GM23248 (cell line): ENCODE measurements around the gene SPATS2. TPM values are rescaled to one million over a fixed set of nuclear protein-coding genes. Genes with fewer than 3 reads are reported as not detected.

Experiments
- DNase-seq: peaks from one replicate; pipeline ENCODE4 v3.0.0-alpha.2; 2015
- H2AFZ ChIP-seq: fragments of 200-600 bp; sonication (generic); 2 replicates; pipeline ENCODE4 v1.6.1; 2016; ENCODE audit warnings: antibody characterized with exemption
- H3F3A ChIP-seq: fragments of 200-600 bp; sonication (generic); 2 replicates; pipeline ENCODE4 v1.6.1; 2016; ENCODE audit warnings: mild to moderate bottlenecking, antibody characterized with exemption, mixed run types; ENCODE audit not compliant: insufficient read depth
- H3K27ac ChIP-seq: fragments of 200-600 bp; sonication (generic); 2 replicates; pipeline ENCODE4 v1.5.1; 2016; ENCODE audit warnings: mild to moderate bottlenecking
- H3K27me3 ChIP-seq: fragments of 200-600 bp; sonication (generic); replicated peaks from 2 replicates; pipeline ENCODE4 v1.6.1; 2016; ENCODE audit warnings: mild to moderate bottlenecking; ENCODE audit not compliant: insufficient read depth
- H3K36me3 ChIP-seq: fragments of 200-600 bp; sonication (generic); 2 replicates; pipeline ENCODE4 v1.6.1; 2016; ENCODE audit warnings: low read depth, mild to moderate bottlenecking
- H3K4me1 ChIP-seq: fragments of 200-600 bp; sonication (generic); 2 replicates; pipeline ENCODE4 v1.6.1; 2016; ENCODE audit warnings: mild to moderate bottlenecking; ENCODE audit not compliant: insufficient read depth
- H3K4me2 ChIP-seq: fragments of 200-600 bp; sonication (generic); one replicate; pipeline ENCODE4 v1.6.1; 2016; ENCODE audit warnings: mild to moderate bottlenecking; ENCODE audit not compliant: unreplicated experiment
- H3K4me3 ChIP-seq: fragments of 200-600 bp; sonication (generic); 2 replicates; pipeline ENCODE4 v1.5.1; 2016; ENCODE audit warnings: mild to moderate bottlenecking
- H3K79me2 ChIP-seq: fragments of 200-600 bp; sonication (generic); 2 replicates; pipeline ENCODE4 v1.6.1; 2016; ENCODE audit warnings: mild to moderate bottlenecking; ENCODE audit not compliant: insufficient read depth
- H3K9ac ChIP-seq: fragments of 200-600 bp; sonication (generic); 2 replicates; pipeline ENCODE4 v1.6.1; 2016; ENCODE audit warnings: mild to moderate bottlenecking
- H3K9me2 ChIP-seq: fragments of 200-600 bp; sonication (generic); 2 replicates; pipeline ENCODE4 v1.6.1; 2016; ENCODE audit warnings: mixed run types, mild to moderate bottlenecking, moderate library complexity; ENCODE audit not compliant: insufficient read depth
- H3K9me3 ChIP-seq: fragments of 200-600 bp; sonication (generic); one replicate; pipeline ENCODE4 v1.6.1; 2017; ENCODE audit warnings: low read depth
- H4K20me1 ChIP-seq: fragments of 200-600 bp; sonication (generic); 2 replicates; pipeline ENCODE4 v1.6.0; 2016; ENCODE audit not compliant: insufficient read depth
- EZH2 ChIP-seq: fragments of 200-600 bp; sonication (generic); IDR thresholded peaks from 2 replicates; pipeline ENCODE4 v1.6.1; 2018; ENCODE audit warnings: antibody characterized with exemption, mild to moderate bottlenecking; ENCODE audit not compliant: insufficient read depth, poor library complexity, severe bottlenecking
- EZH2phosphoT487 ChIP-seq: fragments of 200-600 bp; sonication (generic); IDR thresholded peaks from 2 replicates; pipeline ENCODE4 v1.6.1; 2018; ENCODE audit warnings: antibody characterized with exemption, moderate library complexity, mild to moderate bottlenecking, low read depth; ENCODE audit not compliant: insufficient read depth
- WGBS, 2 experiments: methylation state at CpG; one replicate each; pipeline ENCODE4 v1.1.6; 2015 to 2017; ENCODE audit warnings: low lambda C conversion rate in 2 of 2, low coverage in 1 of 2; ENCODE audit errors: missing lambda C conversion rate in 2 of 2; 5-methylcytosine and 5-hydroxymethylcytosine counted together
- in situ Hi-C: fragments of 300-500 bp; cut with MboI; formaldehyde crosslinking; loops from 2 replicates; pipeline ENCODE4 v1.15.0; 2020
- polyA plus RNA-seq: library from polyadenylated mRNA; unstranded; fragments of >200 nt; fragmentation: Nextera tagmentation; extraction: Ambion mirVana; gene quantifications from 2 replicates; pipeline ENCODE4 v1.2.1, GENCODE V29; 2016
- total RNA-seq: library from RNA; depleted of rRNA; stranded (reverse); fragments of >200 nt; shearing (Covaris generic); gene quantifications from 2 replicates; pipeline ENCODE4 v1.2.3, GENCODE V29; 2014

SPATS2 gene
- total and polyA plus RNA-seq, 2 experiments from 2014 or later = 22.3 to 25.0 TPM

DNA sequence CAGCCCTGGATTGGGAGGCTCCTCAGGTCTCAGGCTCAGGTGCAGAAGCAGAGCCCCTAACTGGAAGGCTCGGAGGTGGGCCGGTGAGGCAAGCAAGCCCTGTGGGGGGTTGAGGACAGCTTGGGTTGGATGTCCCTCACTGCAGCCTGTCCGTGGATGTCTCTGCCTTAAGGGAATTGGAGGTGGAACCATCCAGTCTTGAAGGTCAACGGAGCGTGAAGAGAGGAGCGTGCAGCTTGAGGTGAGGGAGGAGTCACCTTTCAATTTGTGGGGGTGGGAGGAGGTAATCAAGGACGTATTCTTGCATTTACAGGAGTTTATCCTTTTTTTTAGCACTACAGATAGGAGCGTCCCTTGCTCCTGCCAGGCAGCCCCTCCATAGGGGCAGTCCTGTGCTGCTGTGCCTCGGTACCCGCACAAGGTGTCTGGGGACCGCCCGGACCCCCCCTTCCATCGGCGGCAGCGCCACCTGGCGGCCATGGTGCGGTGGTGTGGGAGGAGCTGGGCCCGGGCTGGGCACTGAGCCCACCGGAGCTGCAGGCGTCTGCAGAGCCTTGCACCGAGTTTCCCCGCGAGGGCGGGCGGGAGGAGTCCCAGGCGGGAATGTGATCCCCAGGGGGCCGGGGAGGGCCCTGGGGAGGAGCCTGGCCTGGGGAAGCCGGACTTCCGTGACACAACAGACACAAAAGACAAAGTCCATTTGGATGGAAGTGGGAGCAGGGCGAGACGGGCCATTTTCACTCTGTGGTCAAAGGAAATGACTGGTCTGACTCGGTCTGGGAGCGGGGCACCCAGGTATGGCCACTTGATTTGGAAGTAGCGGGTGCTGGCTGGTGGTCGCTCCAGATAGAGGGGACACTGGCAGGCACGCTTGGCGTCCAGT is 19.7 kb upstream of the SPATS2 start:
- no peak overlapping the region for H3K27ac ChIP-seq
- H3K4me3 ChIP-seq = peak overlapping the region; percentile 37
- in situ Hi-C loops = no loop called here

DNA sequence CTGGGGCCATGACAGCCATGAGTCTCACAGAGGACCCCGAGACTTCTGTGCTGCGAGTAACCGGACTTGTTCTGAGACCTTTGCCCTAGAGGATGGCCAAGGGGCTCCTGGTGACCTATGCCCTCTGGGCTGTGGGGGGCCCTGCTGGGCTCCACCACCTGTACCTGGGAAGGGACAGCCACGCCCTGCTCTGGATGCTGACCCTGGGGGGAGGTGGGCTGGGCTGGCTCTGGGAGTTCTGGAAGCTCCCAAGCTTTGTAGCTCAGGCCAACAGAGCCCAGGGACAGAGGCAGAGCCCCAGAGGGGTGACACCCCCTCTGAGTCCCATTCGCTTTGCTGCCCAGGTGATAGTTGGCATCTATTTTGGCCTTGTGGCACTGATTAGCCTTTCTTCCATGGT is 18.5 kb upstream of the SPATS2 start:
- Histone ChIP-seq H3K9me3 (no peaks in the 10 kb centered on the region), H3K9ac (no peak overlapping the region), H3K27me3 (peaks cover 27% of the 10 kb centered on the region), H3K4me1 (peaks cover 17% of the 10 kb centered on the region), H3K4me3 (no peak overlapping the region), H3K27ac (no peak overlapping the region), H3K36me3 (no peaks in the 10 kb centered on the region), H2AFZ (no peak overlapping the region), H3K9me2 (no peaks in the 10 kb centered on the region), H3K4me2 (no peak overlapping the region), H4K20me1 (no peaks in the 10 kb centered on the region), H3K79me2 (no peaks in the 10 kb centered on the region), H3F3A (0 out of 2 replicates have a peak, but pooled peaks cover 4% of the 10 kb centered on the region)
- no peak for DNase-seq
- in situ Hi-C loops = no loop called here
- no peak for TF ChIP-seq EZH2
- no peak for TF ChIP-seq EZH2phosphoT487
- WGBS, 2 experiments = 81 to 85% methylated on average over 5 of the region's 5 CpGs

More for the DNA sequence above, 19.7 kb upstream of the SPATS2 start:
- no peaks in the 10 kb centered on the region for H3K9me2 ChIP-seq
- peaks cover 20% of the 10 kb centered on the region for H3K4me1 ChIP-seq
- no peaks in the 10 kb centered on the region for H3K36me3 ChIP-seq
- DNase-seq = peak; percentile 84
- no peaks in the 10 kb centered on the region for H3K79me2 ChIP-seq
- TF ChIP-seq EZH2 = no peak
- peak overlapping the region; percentile 70 for H2AFZ ChIP-seq
- H3K9ac ChIP-seq = 0 out of 2 replicates have a peak overlapping the region, but pooled peaks have one; percentile 4
- H3K4me2 ChIP-seq = peak overlapping the region; percentile 62
- H4K20me1 ChIP-seq = no peaks in the 10 kb centered on the region
- 0 out of 2 replicates have a peak, but pooled peaks cover 4% of the 10 kb centered on the region for H3F3A ChIP-seq
- H3K9me3 ChIP-seq = no peaks in the 10 kb centered on the region
- peaks cover 34% of the 10 kb centered on the region for H3K27me3 ChIP-seq
- WGBS, 2 experiments = 9 to 14% methylated on average over 33 to 36 of the region's 37 CpGs

DNA sequence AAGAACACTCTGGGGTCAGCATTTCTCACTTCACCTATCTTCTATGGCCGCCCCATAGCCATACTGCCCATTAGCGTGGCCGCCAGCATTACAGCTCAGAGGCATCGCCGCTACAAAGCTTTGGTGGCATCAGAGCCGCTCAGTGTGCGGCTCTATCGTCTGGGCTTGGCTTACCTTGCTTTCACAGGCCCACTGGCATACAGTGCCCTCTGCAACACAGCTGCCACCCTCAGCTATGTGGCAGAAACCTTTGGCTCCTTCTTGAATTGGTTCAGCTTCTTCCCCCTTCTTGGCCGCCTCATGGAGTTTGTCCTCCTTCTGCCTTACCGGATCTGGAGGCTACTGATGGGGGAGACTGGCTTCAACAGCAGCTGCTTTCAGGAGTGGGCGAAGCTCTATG is 18.0 kb upstream of the SPATS2 start:
- 94 to 96% methylated on average over 11 of the region's 11 CpGs for WGBS, 2 experiments
- Histone ChIP-seq H4K20me1 (no peaks in the 10 kb centered on the region), H3K4me1 (peaks cover 17% of the 10 kb centered on the region), H3K79me2 (no peaks in the 10 kb centered on the region), H3K4me3 (no peak overlapping the region), H3K27me3 (peaks cover 23% of the 10 kb centered on the region), H3K9me2 (no peaks in the 10 kb centered on the region), H3K9ac (no peak overlapping the region), H3K4me2 (no peak overlapping the region), H3F3A (0 out of 2 replicates have a peak, but pooled peaks cover under 1% of the 10 kb centered on the region), H3K9me3 (no peaks in the 10 kb centered on the region), H2AFZ (no peak overlapping the region), H3K27ac (no peak overlapping the region), H3K36me3 (no peaks in the 10 kb centered on the region)
- in situ Hi-C loops = no loop called here
- no peak for DNase-seq
- TF ChIP-seq EZH2phosphoT487 = no peak

DNA sequence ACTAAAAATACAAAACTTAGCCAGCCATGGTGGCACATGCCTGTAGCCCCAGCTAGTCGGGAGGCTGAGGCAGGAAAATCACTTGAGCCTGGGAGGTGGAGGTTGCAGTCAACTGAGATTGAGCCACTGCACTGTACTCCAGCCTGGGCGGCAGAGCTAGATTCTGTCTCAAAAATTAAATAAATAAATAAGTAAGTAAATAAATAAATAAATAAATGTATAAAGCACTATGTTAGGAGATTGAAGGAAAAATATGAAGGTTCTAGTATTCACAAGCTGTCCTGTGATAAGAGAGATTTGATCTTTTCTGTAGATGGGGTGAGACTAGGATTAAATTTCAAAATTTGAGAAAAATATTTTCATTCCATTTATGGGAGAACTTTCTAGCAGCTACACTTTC is 14.9 kb upstream of the SPATS2 start:
- peaks cover 2% of the 10 kb centered on the region for H3K4me1 ChIP-seq
- H3K9me2 ChIP-seq = no peaks in the 10 kb centered on the region
- in situ Hi-C loops = no loop called here
- H2AFZ ChIP-seq = no peak overlapping the region
- no peak for TF ChIP-seq EZH2
- no peak for TF ChIP-seq EZH2phosphoT487
- no peaks in the 10 kb centered on the region for H3K27me3 ChIP-seq
- H3K79me2 ChIP-seq = no peaks in the 10 kb centered on the region
- no peaks in the 10 kb centered on the region for H3K9me3 ChIP-seq
- no peaks in the 10 kb centered on the region for H3K36me3 ChIP-seq
- WGBS, 2 experiments = 72 to 73% methylated on average over 2 of the region's 2 CpGs
- no peaks in the 10 kb centered on the region for H3F3A ChIP-seq
- H3K4me3 ChIP-seq = no peak overlapping the region
- no peak for DNase-seq
- no peak overlapping the region for H3K4me2 ChIP-seq
- no peaks in the 10 kb centered on the region for H4K20me1 ChIP-seq
- no peak overlapping the region for H3K9ac ChIP-seq
- H3K27ac ChIP-seq = no peak overlapping the region
